Caco-2 (cell line): ENCODE measurements around the gene SREBF1. TPM values are rescaled to one million over a fixed set of nuclear protein-coding genes. Genes with fewer than 3 reads are reported as not detected.

Source experiments
- BruUV-seq: library from RNA; stranded (reverse); fragments of 400-500 nt; replicated peaks from 2 replicates; lab custom pipeline; 2021; lab: Mats Ljungman, UMichigan
- CTCF ChIA-PET: fragments of 300-600 bp; sonication (Branson Sonifier 250); formaldehyde crosslinking; loops from one replicate; lab custom pipeline; 2022; ENCODE audit warnings: antibody characterized with exemption; lab: Charles Lee
- POLR2A ChIA-PET: fragments of 300-600 bp; sonication (Branson Sonifier 250); formaldehyde crosslinking; loops from one replicate; lab custom pipeline; 2022; ENCODE audit warnings: antibody characterized with exemption; lab: Charles Lee
- DNase-seq, 2 experiments: peaks; one replicate each; pipeline versions ENCODE4 v3.0.0 to v3.0.0-alpha.2; 2020 to 2022
- H3K27me3 ChIP-seq: replicated peaks from 2 replicates; pipeline ENCODE4 v1.6.0; 2011; ENCODE audit warnings: low read length; ENCODE audit not compliant: control insufficient read depth, insufficient read depth
- H3K36me3 ChIP-seq: 2 replicates; pipeline ENCODE4 v1.5.1; 2011; ENCODE audit warnings: low read length; ENCODE audit not compliant: control insufficient read depth, insufficient read depth
- H3K4me1 ChIP-seq: fragments of 250-450 bp; sonication (Bioruptor Pico); 2 replicates; pipeline ENCODE4 v1.5.1; 2020; ENCODE audit warnings: mild to moderate bottlenecking
- H3K4me3 ChIP-seq: 2 replicates; pipeline ENCODE4 v1.5.1; 2011; ENCODE audit warnings: low read depth, mild to moderate bottlenecking, control low read depth, low read length
- H3K9me3 ChIP-seq: fragments of 250-450 bp; sonication (Bioruptor Pico); 2 replicates; pipeline ENCODE4 v1.5.1; 2020; ENCODE audit warnings: mild to moderate bottlenecking, moderate library complexity
- H3K27ac Mint-ChIP-seq: one replicate; pipeline ENCODE4 v1.8.0; 2022; ENCODE audit warnings: mixed read lengths; ENCODE audit not compliant: unreplicated experiment
- H3K27me3 Mint-ChIP-seq: one replicate; pipeline ENCODE4 v1.8.0; 2022; ENCODE audit warnings: mixed read lengths; ENCODE audit not compliant: insufficient read depth, unreplicated experiment
- H3K36me3 Mint-ChIP-seq: one replicate; pipeline ENCODE4 v1.8.0; 2022; ENCODE audit warnings: mild to moderate bottlenecking, mixed read lengths; ENCODE audit not compliant: insufficient read depth, unreplicated experiment
- H3K4me1 Mint-ChIP-seq: one replicate; pipeline ENCODE4 v1.8.0; 2022; ENCODE audit warnings: low read depth, mixed read lengths; ENCODE audit not compliant: unreplicated experiment
- H3K4me3 Mint-ChIP-seq: one replicate; pipeline ENCODE4 v1.8.0; 2022; ENCODE audit warnings: mild to moderate bottlenecking, moderate library complexity, mixed read lengths; ENCODE audit not compliant: unreplicated experiment
- H3K9me3 Mint-ChIP-seq: one replicate; pipeline ENCODE4 v1.8.0; 2022; ENCODE audit warnings: mixed read lengths; ENCODE audit not compliant: unreplicated experiment
- intact Hi-C: fragments of 100-400 bp; cut with micrococcal nuclease; formaldehyde crosslinking; loops from one replicate; pipeline ENCODE4 v1.10.0; 2022; ENCODE audit not compliant: unreplicated experiment
- total RNA-seq: library from RNA; stranded (reverse); gene quantifications from 2 replicates; pipeline ENCODE4 v1.2.3, GENCODE V29; 2022
- TF ChIP-seq, protein P1 (sequence below), 2 experiments: fragments of 200-600 bp in 1 of 2; IDR thresholded peaks; 1 replicate in 1 of 2; 2 replicates in 1 of 2; pipeline versions ENCODE4 v1.5.1 to v1.8.0; 2011 to 2022; ENCODE audit warnings: antibody characterized with exemption in 1 of 2, control low read depth in 1 of 2, inconsistent platforms in 1 of 2, low read depth in 1 of 2, low read length in 1 of 2, mild to moderate bottlenecking in 1 of 2, moderate library complexity in 1 of 2; ENCODE audit not compliant: insufficient read depth in 1 of 2, severe bottlenecking in 1 of 2, unreplicated experiment in 1 of 2

Gene SREBF1
- total RNA-seq, 1 experiment from 2014 or later, result 118 TPM

DNA sequence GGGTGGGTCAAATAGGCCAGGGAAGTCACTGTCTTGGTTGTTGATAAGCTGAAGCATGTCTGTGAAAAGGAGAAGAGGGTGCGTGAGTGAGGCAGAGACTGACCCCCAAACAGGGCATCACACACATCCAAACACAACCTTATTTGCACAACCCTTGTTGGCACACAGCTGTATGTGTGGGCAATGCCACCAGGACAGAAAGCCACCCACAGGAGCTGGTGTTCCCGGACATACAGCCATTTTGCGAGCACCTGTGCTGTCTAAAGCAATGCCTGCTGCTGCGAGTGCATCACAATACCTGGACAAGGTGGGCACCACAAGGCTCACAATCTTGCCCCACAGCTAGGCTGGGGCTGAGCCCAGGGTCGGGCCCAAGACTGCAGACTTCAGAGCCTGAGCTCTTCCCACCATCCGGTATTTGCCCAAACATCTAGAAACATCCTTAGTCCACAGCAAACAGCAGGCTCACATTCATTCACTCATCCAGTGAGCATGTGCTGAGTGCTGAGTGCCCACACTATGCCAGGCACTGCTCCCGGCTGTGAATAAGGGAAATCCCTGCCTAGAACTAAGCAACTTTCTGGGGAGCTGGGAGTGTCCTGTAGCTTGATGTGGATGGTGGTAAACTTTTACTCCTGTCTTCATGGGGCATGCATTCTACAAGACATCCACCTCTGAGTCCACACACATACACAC is 16.2 kb downstream of the SREBF1 start:
- Mint-ChIP-seq H3K36me3 (peaks cover 58% of the 10 kb centered on the region), H3K4me1 (peaks cover 31% of the 10 kb centered on the region), H3K9me3 (no peaks in the 10 kb centered on the region), H3K27ac (peak overlapping the region; percentile 63), H3K4me3 (no peak overlapping the region), H3K27me3 (no peaks in the 10 kb centered on the region)
- ChIA-PET POLR2A (interaction anchor here (1.7 kb wide), 1 partner anchor 16 kb away, joined by 6 read pairs; no protein-coding TSS in a partner anchor), CTCF (interaction anchor here (0.7 kb wide), 1 partner anchor 152 kb away, joined by 3 read pairs; the partner anchor contains the start of genes DRC3 and TOM1L2)
- TF ChIP-seq, protein P1, sequence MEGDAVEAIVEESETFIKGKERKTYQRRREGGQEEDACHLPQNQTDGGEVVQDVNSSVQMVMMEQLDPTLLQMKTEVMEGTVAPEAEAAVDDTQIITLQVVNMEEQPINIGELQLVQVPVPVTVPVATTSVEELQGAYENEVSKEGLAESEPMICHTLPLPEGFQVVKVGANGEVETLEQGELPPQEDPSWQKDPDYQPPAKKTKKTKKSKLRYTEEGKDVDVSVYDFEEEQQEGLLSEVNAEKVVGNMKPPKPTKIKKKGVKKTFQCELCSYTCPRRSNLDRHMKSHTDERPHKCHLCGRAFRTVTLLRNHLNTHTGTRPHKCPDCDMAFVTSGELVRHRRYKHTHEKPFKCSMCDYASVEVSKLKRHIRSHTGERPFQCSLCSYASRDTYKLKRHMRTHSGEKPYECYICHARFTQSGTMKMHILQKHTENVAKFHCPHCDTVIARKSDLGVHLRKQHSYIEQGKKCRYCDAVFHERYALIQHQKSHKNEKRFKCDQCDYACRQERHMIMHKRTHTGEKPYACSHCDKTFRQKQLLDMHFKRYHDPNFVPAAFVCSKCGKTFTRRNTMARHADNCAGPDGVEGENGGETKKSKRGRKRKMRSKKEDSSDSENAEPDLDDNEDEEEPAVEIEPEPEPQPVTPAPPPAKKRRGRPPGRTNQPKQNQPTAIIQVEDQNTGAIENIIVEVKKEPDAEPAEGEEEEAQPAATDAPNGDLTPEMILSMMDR (IDR thresholded peaks at IDR 0.05; ENCODE audit: insufficient read depth in 1 of 2, low read depth in 1 of 2, low read length in 1 of 2, severe bottlenecking in 1 of 2, unreplicated experiment in 1 of 2), result no peak
- no peak for DNase-seq
- no peak overlapping the region for H3K4me3 ChIP-seq
- intact Hi-C loops, result no loop called here
- peaks cover 37% of the 10 kb centered on the region for H3K4me1 ChIP-seq
- no TSS peak for BruUV-seq
- H3K9me3 ChIP-seq, result no peaks in the 10 kb centered on the region
- H3K27me3 ChIP-seq, result no peaks in the 10 kb centered on the region
- H3K36me3 ChIP-seq, result peaks cover 16% of the 10 kb centered on the region

GRCh38 chr17:17820046-17820445 is 16.7 kb downstream of the SREBF1 start:
- TF ChIP-seq, protein P1 (IDR thresholded peaks at IDR 0.05; ENCODE audit: insufficient read depth in 1 of 2, low read depth in 1 of 2, low read length in 1 of 2, severe bottlenecking in 1 of 2, unreplicated experiment in 1 of 2), result no peak
- Mint-ChIP-seq H3K4me1 (peaks cover 29% of the 10 kb centered on the region), H3K27ac (peak overlapping the region; percentile 53), H3K36me3 (peaks cover 63% of the 10 kb centered on the region), H3K27me3 (no peaks in the 10 kb centered on the region), H3K9me3 (no peaks in the 10 kb centered on the region), H3K4me3 (no peak overlapping the region)
- Histone ChIP-seq H3K4me3 (no peak overlapping the region), H3K36me3 (peaks cover 16% of the 10 kb centered on the region), H3K9me3 (no peaks in the 10 kb centered on the region), H3K4me1 (peaks cover 35% of the 10 kb centered on the region), H3K27me3 (no peaks in the 10 kb centered on the region)
- BruUV-seq, result no TSS peak
- CTCF ChIA-PET, result interaction anchor here (0.7 kb wide), 1 partner anchor 152 kb away, joined by 3 read pairs; the partner anchor contains the start of genes DRC3 and TOM1L2
- POLR2A ChIA-PET, result interaction anchor here (1.7 kb wide), 1 partner anchor 16 kb away, joined by 6 read pairs; no protein-coding TSS in a partner anchor
- no peak for DNase-seq
- intact Hi-C loops, result no loop called here

DNA sequence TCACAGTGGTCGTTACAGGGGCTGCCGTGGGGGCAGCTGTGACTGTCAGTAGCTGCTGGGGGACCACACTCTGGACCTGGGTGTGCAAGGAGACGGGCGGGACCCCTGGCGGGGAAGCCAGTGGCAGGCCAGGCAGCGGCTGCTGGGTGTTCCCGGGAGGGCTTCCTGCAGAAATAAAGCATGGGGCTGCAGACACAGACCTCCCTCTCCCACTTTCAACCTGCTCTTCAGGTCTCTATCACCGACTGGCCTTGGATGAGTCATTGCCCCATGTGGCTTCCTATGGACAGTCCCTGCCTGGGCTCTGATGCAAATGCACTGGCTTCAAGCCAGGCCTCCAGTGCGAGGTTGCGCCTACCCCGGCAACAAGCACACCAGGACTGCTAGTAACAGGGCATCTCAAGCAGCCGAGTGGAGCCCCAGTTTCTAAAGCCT is 17.2 kb downstream of the SREBF1 start:
- POLR2A ChIA-PET, result no interaction called here
- CTCF ChIA-PET, result interaction anchor here (0.6 kb wide), 1 partner anchor 16 kb away, joined by 3 read pairs; no protein-coding TSS in a partner anchor
- Histone ChIP-seq H3K9me3 (no peaks in the 10 kb centered on the region), H3K4me3 (no peak overlapping the region), H3K4me1 (peaks cover 31% of the 10 kb centered on the region), H3K27me3 (no peaks in the 10 kb centered on the region), H3K36me3 (peaks cover 16% of the 10 kb centered on the region)
- intact Hi-C loops, result loop anchor here (10.0 kb wide), 1 partner anchor 215 kb away; the partner anchor contains the start of genes ATPAF2 and GID4
- TF ChIP-seq, protein P1 (IDR thresholded peaks at IDR 0.05; ENCODE audit: insufficient read depth in 1 of 2, low read depth in 1 of 2, low read length in 1 of 2, severe bottlenecking in 1 of 2, unreplicated experiment in 1 of 2), result no peak
- DNase-seq, result no peak
- Mint-ChIP-seq H3K36me3 (peaks cover 67% of the 10 kb centered on the region), H3K9me3 (no peaks in the 10 kb centered on the region), H3K4me1 (peaks cover 24% of the 10 kb centered on the region), H3K27ac (peak overlapping the region; percentile 53), H3K27me3 (no peaks in the 10 kb centered on the region), H3K4me3 (no peak overlapping the region)
- BruUV-seq, result no TSS peak
